HG03378 (cell line): ENCODE results near the gene USP9X.
"Not testable (repeated sequence)": the region's sequence is repeated elsewhere in the genome, so short reads cannot be mapped to it uniquely, and the experiment has no call there.

ENCODE experiments used
- ATAC-seq: cut with Tn5 transposase; IDR thresholded peaks from one replicate; pipeline ENCODE4 v1.9.1; 2021; ENCODE audit warnings: mild to moderate bottlenecking, moderate library complexity; ENCODE audit not compliant: unreplicated experiment

USP9X gene

GRCh38 chrX:41118156-41118555 is 32.9 kb downstream of the USP9X start:
- no peak for ATAC-seq

GRCh38 chrX:41119803-41120202 is 34.6 kb downstream of the USP9X start:
- no peak for ATAC-seq

GRCh38 chrX:41121766-41122165 is 36.5 kb downstream of the USP9X start:
- no peak for ATAC-seq

- no peak for ATAC-seq
Measured at GRCh38 chrX:41122664-41123257, 37.5 kb downstream of the USP9X start.

GRCh38 chrX:41127477-41128192 is 42.4 kb downstream of the USP9X start:
- ATAC-seq = no peak

- no peak for ATAC-seq
Measured at GRCh38 chrX:41128955-41129354, 43.7 kb downstream of the USP9X start.

- no peak for ATAC-seq
Measured at GRCh38 chrX:41131766-41132165, 46.5 kb downstream of the USP9X start.

- no peak for ATAC-seq
Measured at GRCh38 chrX:41133551-41133950, 48.3 kb downstream of the USP9X start.

- no peak for ATAC-seq
Measured at GRCh38 chrX:41137589-41137988, 52.3 kb downstream of the USP9X start.

GRCh38 chrX:41142130-41142910 is 57.1 kb downstream of the USP9X start:
- no peak for ATAC-seq

GRCh38 chrX:41144873-41145272 is 59.6 kb downstream of the USP9X start:
- no peak for ATAC-seq

- ATAC-seq = no peak
Measured at GRCh38 chrX:41145920-41146608, 60.8 kb downstream of the USP9X start.

GRCh38 chrX:41148553-41148952 is 63.3 kb downstream of the USP9X start:
- no peak for ATAC-seq

GRCh38 chrX:41150043-41150442 is 64.8 kb downstream of the USP9X start:
- ATAC-seq = no peak

- ATAC-seq = not testable (repeated sequence)
Measured at GRCh38 chrX:41151726-41152125, 66.5 kb downstream of the USP9X start.

- ATAC-seq = no peak
Measured at GRCh38 chrX:41152221-41152620, 67.0 kb downstream of the USP9X start.

GRCh38 chrX:41153448-41153847 is 68.2 kb downstream of the USP9X start:
- ATAC-seq = no peak

GRCh38 chrX:41153957-41154356 is 68.7 kb downstream of the USP9X start:
- no peak for ATAC-seq

GRCh38 chrX:41164449-41164848 is 79.2 kb downstream of the USP9X start:
- ATAC-seq = no peak

- no peak for ATAC-seq
Measured at GRCh38 chrX:41167888-41168287, 82.6 kb downstream of the USP9X start.

GRCh38 chrX:41176263-41176662 is 91.0 kb downstream of the USP9X start:
- no peak for ATAC-seq
